Measurements from ENCODE around the gene MBLAC1. TPM values are rescaled to one million over a fixed set of nuclear protein-coding genes. Genes with fewer than 3 reads are reported as not detected.
A peak's percentile ranks its signal among the peaks of the same experiment; 100 is the strongest.

The MBLAC1 gene
- total and polyA plus RNA-seq, 9 of the 15 experiments (the other 6 are each of a cell fraction or from before 2014, with no cell fraction given) = 0.03 to 3.1 (median 0.52) TPM

DNA sequence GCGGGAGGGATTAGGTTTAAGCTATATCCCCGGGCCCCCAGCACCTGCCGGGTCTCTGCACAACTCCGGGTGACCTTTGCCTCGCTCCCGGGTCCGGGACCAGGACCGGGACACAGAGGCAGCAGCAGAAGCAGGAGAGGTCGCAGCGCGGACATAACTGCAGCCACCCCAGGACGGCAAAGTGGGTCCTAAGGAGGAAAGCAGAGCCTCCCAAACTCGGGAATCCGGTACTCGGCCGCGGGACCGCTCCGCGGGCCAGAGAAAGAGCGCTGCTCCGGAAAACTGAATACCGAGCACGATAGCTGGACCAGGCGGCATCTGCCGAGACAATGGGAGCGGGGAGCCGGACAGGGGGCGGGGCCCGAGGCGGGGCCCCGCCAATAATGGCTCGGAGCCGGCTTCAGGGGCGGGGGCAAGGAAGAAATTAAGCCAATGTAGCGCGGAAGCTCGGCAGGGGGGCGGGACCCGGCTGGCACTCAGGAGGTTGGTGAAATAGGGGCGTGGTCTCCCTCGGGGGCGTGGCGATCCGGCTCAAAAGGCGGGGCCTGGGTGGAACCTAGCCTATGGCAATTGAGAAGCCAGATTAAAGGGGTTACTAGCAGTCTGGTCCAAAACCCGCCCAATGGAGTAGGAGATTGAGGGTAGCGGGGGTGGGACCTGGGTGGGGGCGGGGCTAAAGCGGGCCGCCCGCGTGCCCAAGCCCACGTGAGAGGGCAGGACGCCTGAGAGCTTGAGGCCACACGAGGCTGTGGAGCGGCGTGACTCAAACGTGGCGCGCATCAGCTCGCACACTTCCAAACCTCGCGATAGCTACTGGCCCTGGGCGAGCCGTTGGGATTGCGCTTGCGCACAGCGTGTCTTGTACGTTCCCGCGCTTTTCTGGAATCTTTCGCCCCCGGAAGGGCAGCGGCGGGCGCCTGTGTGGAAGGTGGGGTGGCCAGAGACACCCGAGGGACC, 50.6 kb downstream of the MBLAC1 start, which contains the start of the genes GPC2 and STAG3 (continued):
- TF ChIP-seq ZNF384 (IDR thresholded peaks at IDR 0.05; ENCODE audit: low read depth, low read length) (no peak), STAG1 (CRISPR knock-in tag; IDR thresholded peaks at IDR 0.05; ENCODE audit: borderline replicate concordance) (no peak), SP1 (CRISPR knock-in tag; IDR thresholded peaks at IDR 0.05) (peak; percentile 81), BRCA1 (IDR thresholded peaks at IDR 0.05) (no peak), BRCA1 (CRISPR knock-in tag; IDR thresholded peaks at IDR 0.05) (0 out of 2 replicates have a peak, but pooled peaks have one; percentile 65), CHD4 (IDR thresholded peaks at IDR 0.05; ENCODE audit: insufficient read depth, insufficient replicate concordance, low read depth, low read length, poor library complexity, severe bottlenecking) (no peak), BCL6 (CRISPR knock-in tag; IDR thresholded peaks at IDR 0.05) (no peak), RBFOX2 (IDR thresholded peaks at IDR 0.05; ENCODE audit: low read depth, low read length) (peak; percentile 70), ZBTB8A (IDR thresholded peaks at IDR 0.05; ENCODE audit: partially characterized antibody) (no peak), RBM22 (IDR thresholded peaks at IDR 0.05; ENCODE audit: low read depth, low read length, poor library complexity, severe bottlenecking) (no peak), ZNF232 (CRISPR knock-in tag; IDR thresholded peaks at IDR 0.05) (peak; percentile 92), ZNF561 (CRISPR knock-in tag; conservative IDR thresholded peaks at IDR 0.05) (no peak), NONO (IDR thresholded peaks at IDR 0.05; ENCODE audit: low read depth in 2 of 2, low read length in 1 of 2) (no peak)
- TF ChIP-seq, protein P1, sequence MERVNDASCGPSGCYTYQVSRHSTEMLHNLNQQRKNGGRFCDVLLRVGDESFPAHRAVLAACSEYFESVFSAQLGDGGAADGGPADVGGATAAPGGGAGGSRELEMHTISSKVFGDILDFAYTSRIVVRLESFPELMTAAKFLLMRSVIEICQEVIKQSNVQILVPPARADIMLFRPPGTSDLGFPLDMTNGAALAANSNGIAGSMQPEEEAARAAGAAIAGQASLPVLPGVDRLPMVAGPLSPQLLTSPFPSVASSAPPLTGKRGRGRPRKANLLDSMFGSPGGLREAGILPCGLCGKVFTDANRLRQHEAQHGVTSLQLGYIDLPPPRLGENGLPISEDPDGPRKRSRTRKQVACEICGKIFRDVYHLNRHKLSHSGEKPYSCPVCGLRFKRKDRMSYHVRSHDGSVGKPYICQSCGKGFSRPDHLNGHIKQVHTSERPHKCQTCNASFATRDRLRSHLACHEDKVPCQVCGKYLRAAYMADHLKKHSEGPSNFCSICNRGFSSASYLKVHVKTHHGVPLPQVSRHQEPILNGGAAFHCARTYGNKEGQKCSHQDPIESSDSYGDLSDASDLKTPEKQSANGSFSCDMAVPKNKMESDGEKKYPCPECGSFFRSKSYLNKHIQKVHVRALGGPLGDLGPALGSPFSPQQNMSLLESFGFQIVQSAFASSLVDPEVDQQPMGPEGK (CRISPR knock-in tag; IDR thresholded peaks at IDR 0.05; ENCODE audit: borderline replicate concordance) = no peak
- TF ChIP-seq, protein P2, sequence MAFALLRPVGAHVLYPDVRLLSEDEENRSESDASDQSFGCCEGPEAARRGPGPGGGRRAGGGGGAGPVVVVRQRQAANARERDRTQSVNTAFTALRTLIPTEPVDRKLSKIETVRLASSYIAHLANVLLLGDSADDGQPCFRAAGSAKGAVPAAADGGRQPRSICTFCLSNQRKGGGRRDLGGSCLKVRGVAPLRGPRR (CRISPR knock-in tag; IDR thresholded peaks at IDR 0.05) = no peak
- TF ChIP-seq, protein P3, sequence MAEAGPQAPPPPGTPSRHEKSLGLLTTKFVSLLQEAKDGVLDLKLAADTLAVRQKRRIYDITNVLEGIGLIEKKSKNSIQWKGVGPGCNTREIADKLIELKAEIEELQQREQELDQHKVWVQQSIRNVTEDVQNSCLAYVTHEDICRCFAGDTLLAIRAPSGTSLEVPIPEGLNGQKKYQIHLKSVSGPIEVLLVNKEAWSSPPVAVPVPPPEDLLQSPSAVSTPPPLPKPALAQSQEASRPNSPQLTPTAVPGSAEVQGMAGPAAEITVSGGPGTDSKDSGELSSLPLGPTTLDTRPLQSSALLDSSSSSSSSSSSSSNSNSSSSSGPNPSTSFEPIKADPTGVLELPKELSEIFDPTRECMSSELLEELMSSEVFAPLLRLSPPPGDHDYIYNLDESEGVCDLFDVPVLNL (CRISPR knock-in tag; IDR thresholded peaks at IDR 0.05; ENCODE audit: low read depth) = peak; percentile 67; the same call in 1 of the 2 replicates
- TF ChIP-seq, protein P4, sequence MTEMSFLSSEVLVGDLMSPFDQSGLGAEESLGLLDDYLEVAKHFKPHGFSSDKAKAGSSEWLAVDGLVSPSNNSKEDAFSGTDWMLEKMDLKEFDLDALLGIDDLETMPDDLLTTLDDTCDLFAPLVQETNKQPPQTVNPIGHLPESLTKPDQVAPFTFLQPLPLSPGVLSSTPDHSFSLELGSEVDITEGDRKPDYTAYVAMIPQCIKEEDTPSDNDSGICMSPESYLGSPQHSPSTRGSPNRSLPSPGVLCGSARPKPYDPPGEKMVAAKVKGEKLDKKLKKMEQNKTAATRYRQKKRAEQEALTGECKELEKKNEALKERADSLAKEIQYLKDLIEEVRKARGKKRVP (CRISPR knock-in tag; IDR thresholded peaks at IDR 0.05) = no peak
- TF ChIP-seq, protein P5, sequence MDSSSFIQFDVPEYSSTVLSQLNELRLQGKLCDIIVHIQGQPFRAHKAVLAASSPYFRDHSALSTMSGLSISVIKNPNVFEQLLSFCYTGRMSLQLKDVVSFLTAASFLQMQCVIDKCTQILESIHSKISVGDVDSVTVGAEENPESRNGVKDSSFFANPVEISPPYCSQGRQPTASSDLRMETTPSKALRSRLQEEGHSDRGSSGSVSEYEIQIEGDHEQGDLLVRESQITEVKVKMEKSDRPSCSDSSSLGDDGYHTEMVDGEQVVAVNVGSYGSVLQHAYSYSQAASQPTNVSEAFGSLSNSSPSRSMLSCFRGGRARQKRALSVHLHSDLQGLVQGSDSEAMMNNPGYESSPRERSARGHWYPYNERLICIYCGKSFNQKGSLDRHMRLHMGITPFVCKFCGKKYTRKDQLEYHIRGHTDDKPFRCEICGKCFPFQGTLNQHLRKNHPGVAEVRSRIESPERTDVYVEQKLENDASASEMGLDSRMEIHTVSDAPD (CRISPR knock-in tag; IDR thresholded peaks at IDR 0.05) = no peak
- TF ChIP-seq, protein P6, sequence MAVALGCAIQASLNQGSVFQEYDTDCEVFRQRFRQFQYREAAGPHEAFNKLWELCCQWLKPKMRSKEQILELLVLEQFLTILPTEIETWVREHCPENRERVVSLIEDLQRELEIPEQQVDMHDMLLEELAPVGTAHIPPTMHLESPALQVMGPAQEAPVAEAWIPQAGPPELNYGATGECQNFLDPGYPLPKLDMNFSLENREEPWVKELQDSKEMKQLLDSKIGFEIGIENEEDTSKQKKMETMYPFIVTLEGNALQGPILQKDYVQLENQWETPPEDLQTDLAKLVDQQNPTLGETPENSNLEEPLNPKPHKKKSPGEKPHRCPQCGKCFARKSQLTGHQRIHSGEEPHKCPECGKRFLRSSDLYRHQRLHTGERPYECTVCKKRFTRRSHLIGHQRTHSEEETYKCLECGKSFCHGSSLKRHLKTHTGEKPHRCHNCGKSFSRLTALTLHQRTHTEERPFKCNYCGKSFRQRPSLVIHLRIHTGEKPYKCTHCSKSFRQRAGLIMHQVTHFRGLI (CRISPR knock-in tag; IDR thresholded peaks at IDR 0.05) = no peak
